IMR-90 (cell line): ENCODE measurements around the gene UBA52. TPM values are rescaled to one million over a fixed set of nuclear protein-coding genes. Genes with fewer than 3 reads are reported as not detected.

Experiments
- ATAC-seq: fragments of 200-7000 bp; cut with Tn5 transposase; 2 replicates; pipeline ENCODE4 v1.9.1; 2020; ENCODE audit warnings: low read depth, mild to moderate bottlenecking, moderate library complexity
- BruUV-seq: library from RNA; stranded (reverse); fragments of 400-500 nt; replicated peaks from 2 replicates; lab custom pipeline; 2021; lab: Mats Ljungman, UMichigan
- CTCF ChIA-PET: fragments of 300-600 bp; formaldehyde crosslinking; extraction: SDS; loops from one replicate; lab custom pipeline; 2021; ENCODE audit warnings: antibody characterized with exemption; lab: Yijun Ruan, JAX
- POLR2A ChIA-PET: fragments of 300-600 bp; sonication (Branson Sonifier 250); formaldehyde crosslinking; loops from one replicate; lab custom pipeline; 2022; ENCODE audit warnings: antibody characterized with exemption; ENCODE audit not compliant: unreplicated experiment; lab: Charles Lee
- DNase-seq: peaks from one replicate; pipeline ENCODE4 v3.0.0; 2013
- H2AFZ ChIP-seq: replicated peaks from 2 replicates; pipeline ENCODE3; 2013; ENCODE audit warnings: low read length, mild to moderate bottlenecking; ENCODE audit not compliant: poor library complexity
- H2AK5ac ChIP-seq: 2 replicates; pipeline ENCODE4 v1.6.1; 2013; ENCODE audit warnings: low read depth, low read length, inconsistent platforms
- H2AK9ac ChIP-seq: replicated peaks from 2 replicates; pipeline ENCODE3; 2013; ENCODE audit warnings: mild to moderate bottlenecking, low read depth, low read length, moderate library complexity; ENCODE audit not compliant: poor library complexity
- H2BK120ac ChIP-seq: 2 replicates; pipeline ENCODE4 v1.6.1; 2013; ENCODE audit warnings: low read depth, low read length, inconsistent platforms
- H2BK15ac ChIP-seq: 3 replicates; pipeline ENCODE4 v1.6.1; 2013; ENCODE audit warnings: low read depth, low read length, inconsistent platforms
- H2BK20ac ChIP-seq: 2 replicates; pipeline ENCODE4 v1.6.1; 2013; ENCODE audit warnings: low read depth, mild to moderate bottlenecking, inconsistent platforms, low read length, moderate library complexity
- H2BK5ac ChIP-seq: 2 replicates; pipeline ENCODE4 v1.6.1; 2013; ENCODE audit warnings: mild to moderate bottlenecking, low read depth, low read length, inconsistent platforms; ENCODE audit not compliant: poor library complexity, severe bottlenecking
- H3K14ac ChIP-seq: replicated peaks from 2 replicates; pipeline ENCODE4 v1.6.1; 2013; ENCODE audit warnings: low read depth, low read length, inconsistent platforms
- H3K18ac ChIP-seq: 2 replicates; pipeline ENCODE4 v1.6.1; 2013; ENCODE audit warnings: low read depth, low read length, control low read depth
- H3K23ac ChIP-seq: 2 replicates; pipeline ENCODE4 v1.6.1; 2013; ENCODE audit warnings: low read depth, low read length, inconsistent platforms
- H3K27ac ChIP-seq: 2 replicates; pipeline ENCODE4 v1.5.1; 2013; ENCODE audit warnings: mild to moderate bottlenecking, control low read depth, low read length; ENCODE audit not compliant: insufficient read depth
- H3K27me3 ChIP-seq: 2 replicates; pipeline ENCODE4 v1.6.1; 2013; ENCODE audit warnings: low read length; ENCODE audit not compliant: control insufficient read depth, insufficient read depth
- H3K36me3 ChIP-seq: 2 replicates; pipeline ENCODE4 v1.6.1; 2013; ENCODE audit warnings: low read length, mixed read lengths; ENCODE audit not compliant: control insufficient read depth, insufficient read depth
- H3K4ac ChIP-seq: 2 replicates; pipeline ENCODE4 v1.6.1; 2013; ENCODE audit warnings: low read depth, low read length, inconsistent platforms
- H3K4me1 ChIP-seq: 2 replicates; pipeline ENCODE4 v1.6.1; 2013; ENCODE audit warnings: low read length, mixed read lengths; ENCODE audit not compliant: control insufficient read depth, insufficient read depth
- H3K4me2 ChIP-seq: 2 replicates; pipeline ENCODE4 v1.6.1; 2013; ENCODE audit warnings: low read depth, mild to moderate bottlenecking, control low read depth, low read length, moderate library complexity
- H3K4me3 ChIP-seq: 2 replicates; pipeline ENCODE4 v1.5.1; 2013; ENCODE audit warnings: low read depth, mild to moderate bottlenecking, control low read depth, low read length, moderate library complexity; ENCODE audit not compliant: insufficient read depth
- H3K56ac ChIP-seq: 2 replicates; pipeline ENCODE4 v1.6.1; 2013; ENCODE audit warnings: low read length, inconsistent platforms; ENCODE audit not compliant: insufficient read depth; ENCODE audit errors: extremely low read depth
- H3K79me1 ChIP-seq, 2 experiments: 2 replicates each; pipeline ENCODE4 v1.6.1; 2013; ENCODE audit warnings: low read length in 2 of 2, inconsistent platforms in 1 of 2, low read depth in 1 of 2
- H3K9ac ChIP-seq: 2 replicates; pipeline ENCODE4 v1.6.1; 2013; ENCODE audit warnings: low read depth, low read length, control low read depth
- H3K9me1 ChIP-seq: 2 replicates; pipeline ENCODE4 v1.6.1; 2013; ENCODE audit warnings: low read length, inconsistent platforms; ENCODE audit not compliant: insufficient read depth
- H3K9me3 ChIP-seq: 2 replicates; pipeline ENCODE4 v1.6.1; 2013; ENCODE audit warnings: low read length; ENCODE audit not compliant: control insufficient read depth, insufficient read depth
- H4K20me1 ChIP-seq: 2 replicates; pipeline ENCODE4 v1.6.1; 2013; ENCODE audit warnings: low read length, inconsistent platforms; ENCODE audit not compliant: insufficient read depth
- H4K5ac ChIP-seq: 2 replicates; pipeline ENCODE4 v1.6.1; 2013; ENCODE audit warnings: mild to moderate bottlenecking, low read depth, low read length, control low read depth
- H4K8ac ChIP-seq, 2 experiments: 2 replicates each; pipeline ENCODE4 v1.6.1; 2013; ENCODE audit warnings: low read depth in 2 of 2, low read length in 2 of 2, control low read depth in 1 of 2, inconsistent platforms in 1 of 2
- H4K91ac ChIP-seq: 2 replicates; pipeline ENCODE4 v1.6.1; 2013; ENCODE audit warnings: low read depth, low read length, inconsistent platforms; ENCODE audit not compliant: insufficient read depth
- CEBPB ChIP-seq: IDR thresholded peaks from 2 replicates; pipeline ENCODE4 v1.6.1; 2012; ENCODE audit warnings: low read depth, low read length, improper control_type of control experiment
- MAZ ChIP-seq: IDR thresholded peaks from 2 replicates; pipeline ENCODE4 v1.6.1; 2012; ENCODE audit warnings: low read depth, mild to moderate bottlenecking, low read length, improper control_type of control experiment, moderate library complexity, borderline replicate concordance
- WGBS, 2 experiments: methylation state at CpG; one replicate each; pipeline versions ENCODE4 v1.1.5 to v1.1.7; 2013; ENCODE audit warnings: missing lambda C conversion rate in 2 of 2; ENCODE audit not compliant: insufficient read length in 1 of 2; ENCODE audit errors: extremely low coverage in 2 of 2; 5-methylcytosine and 5-hydroxymethylcytosine counted together
- dilution Hi-C: fragments of 300-500 bp; cut with HindIII; formaldehyde crosslinking; loops from one replicate; pipeline ENCODE4 v1.14.3; 2018; ENCODE audit warnings: low sequenced_read_pairs; ENCODE audit not compliant: unreplicated experiment
- in situ Hi-C: fragments of 300-500 bp; cut with MboI; formaldehyde crosslinking; loops from 3 replicates; pipeline ENCODE4 v1.14.3; 2019; ENCODE audit warnings: low sequenced_read_pairs, inconsistent platforms, mixed read lengths
- intact Hi-C: fragments of 100-400 bp; cut with micrococcal nuclease; formaldehyde crosslinking; loops from 2 replicates; pipeline ENCODE4 v1.10.0; 2022
- polyA plus RNA-seq, 3 experiments: library from polyadenylated mRNA; depleted of rRNA; stranded (reverse); fragments of >200 nt; gene quantifications; 2 replicates each; pipeline ENCODE4 v1.2.3, GENCODE V29; 2012; ENCODE audit warnings: low replicate concordance in 1 of 3
- total RNA-seq: library from RNA; depleted of rRNA; stranded (reverse); fragments of >200 nt; gene quantifications from 2 replicates; pipeline ENCODE4 v1.2.3, GENCODE V29; 2012
- TF ChIP-seq, protein P1 (sequence below): conservative IDR thresholded peaks from 2 replicates; pipeline ENCODE4 v1.5.1; 2012; ENCODE audit warnings: mild to moderate bottlenecking, low read depth, low read length, improper control_type of control experiment
- TF ChIP-seq, protein P2 (sequence below): fragments of 150-350 bp; IDR thresholded peaks from 2 replicates; pipeline ENCODE4 v1.6.1; 2017; ENCODE audit warnings: mild to moderate bottlenecking, antibody characterized with exemption, low read length, low read depth
- TF ChIP-seq, protein P3 (sequence below): fragments of 150-350 bp; IDR thresholded peaks from 2 replicates; pipeline ENCODE4 v1.6.1; 2016; ENCODE audit warnings: low read depth, mild to moderate bottlenecking, low read length, moderate library complexity, borderline replicate concordance

Gene UBA52
- total and polyA plus RNA-seq, 2 of the 4 experiments (the other 2 are of a cell fraction): 1,030 to 3,008 TPM

DNA sequence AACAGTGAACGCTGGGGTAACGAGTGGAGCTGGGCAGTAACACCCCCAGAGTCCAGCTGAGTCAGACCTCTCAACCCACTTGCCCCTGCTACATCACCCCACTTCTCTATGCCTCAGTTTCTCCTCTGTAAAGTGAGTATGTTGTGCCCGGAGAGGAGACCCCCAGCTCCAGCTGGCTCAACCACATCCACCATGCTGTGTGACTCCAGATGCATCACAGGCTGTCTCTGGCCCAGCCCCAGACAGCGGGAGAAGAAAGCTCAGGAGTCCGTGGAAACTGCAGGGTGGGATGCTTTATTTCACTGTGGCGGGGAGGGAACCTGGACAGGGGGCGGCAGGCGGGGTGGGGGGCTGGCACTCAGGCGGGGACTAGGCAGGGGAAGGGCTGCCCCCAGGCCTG is 40.2 kb upstream of the UBA52 start:
- H2BK15ac ChIP-seq: no peak overlapping the region
- H3K18ac ChIP-seq: no peak overlapping the region
- H3K56ac ChIP-seq: no peak overlapping the region
- in situ Hi-C loops (no loop called here), dilution Hi-C loops (no loop called here), intact Hi-C loops (no loop called here)
- H3K4me1 ChIP-seq: no peaks in the 10 kb centered on the region
- no peak overlapping the region for H3K4me3 ChIP-seq
- H3K9me1 ChIP-seq: peaks cover 4% of the 10 kb centered on the region; the same call in 1 of the 2 replicates
- no peak overlapping the region for H4K8ac ChIP-seq
- WGBS, 2 experiments: no CpG with 5 or more reads among the region's 9 CpGs
- no peak overlapping the region for H3K4me2 ChIP-seq
- ChIA-PET CTCF (interaction anchor here (0.6 kb wide), 1 partner anchor 360 kb away, joined by 4 read pairs; no protein-coding TSS in a partner anchor), POLR2A (no interaction called here)
- peaks cover 38% of the 10 kb centered on the region for H3K36me3 ChIP-seq
- no peak overlapping the region for H3K9ac ChIP-seq
- H2AK9ac ChIP-seq: no peak overlapping the region
- no peak overlapping the region for H3K23ac ChIP-seq
- H2BK120ac ChIP-seq: no peak overlapping the region
- no peak for DNase-seq
- H3K9me3 ChIP-seq: no peaks in the 10 kb centered on the region
- H3K14ac ChIP-seq: no peak overlapping the region
- no peak overlapping the region for H2BK5ac ChIP-seq
- no TSS peak for BruUV-seq
- no peak for TF ChIP-seq CEBPB
- no peak for TF ChIP-seq MAZ
- TF ChIP-seq, protein P1, sequence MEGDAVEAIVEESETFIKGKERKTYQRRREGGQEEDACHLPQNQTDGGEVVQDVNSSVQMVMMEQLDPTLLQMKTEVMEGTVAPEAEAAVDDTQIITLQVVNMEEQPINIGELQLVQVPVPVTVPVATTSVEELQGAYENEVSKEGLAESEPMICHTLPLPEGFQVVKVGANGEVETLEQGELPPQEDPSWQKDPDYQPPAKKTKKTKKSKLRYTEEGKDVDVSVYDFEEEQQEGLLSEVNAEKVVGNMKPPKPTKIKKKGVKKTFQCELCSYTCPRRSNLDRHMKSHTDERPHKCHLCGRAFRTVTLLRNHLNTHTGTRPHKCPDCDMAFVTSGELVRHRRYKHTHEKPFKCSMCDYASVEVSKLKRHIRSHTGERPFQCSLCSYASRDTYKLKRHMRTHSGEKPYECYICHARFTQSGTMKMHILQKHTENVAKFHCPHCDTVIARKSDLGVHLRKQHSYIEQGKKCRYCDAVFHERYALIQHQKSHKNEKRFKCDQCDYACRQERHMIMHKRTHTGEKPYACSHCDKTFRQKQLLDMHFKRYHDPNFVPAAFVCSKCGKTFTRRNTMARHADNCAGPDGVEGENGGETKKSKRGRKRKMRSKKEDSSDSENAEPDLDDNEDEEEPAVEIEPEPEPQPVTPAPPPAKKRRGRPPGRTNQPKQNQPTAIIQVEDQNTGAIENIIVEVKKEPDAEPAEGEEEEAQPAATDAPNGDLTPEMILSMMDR: no peak
- TF ChIP-seq, protein P2, sequence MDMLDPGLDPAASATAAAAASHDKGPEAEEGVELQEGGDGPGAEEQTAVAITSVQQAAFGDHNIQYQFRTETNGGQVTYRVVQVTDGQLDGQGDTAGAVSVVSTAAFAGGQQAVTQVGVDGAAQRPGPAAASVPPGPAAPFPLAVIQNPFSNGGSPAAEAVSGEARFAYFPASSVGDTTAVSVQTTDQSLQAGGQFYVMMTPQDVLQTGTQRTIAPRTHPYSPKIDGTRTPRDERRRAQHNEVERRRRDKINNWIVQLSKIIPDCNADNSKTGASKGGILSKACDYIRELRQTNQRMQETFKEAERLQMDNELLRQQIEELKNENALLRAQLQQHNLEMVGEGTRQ: no peak
- TF ChIP-seq, protein P3, sequence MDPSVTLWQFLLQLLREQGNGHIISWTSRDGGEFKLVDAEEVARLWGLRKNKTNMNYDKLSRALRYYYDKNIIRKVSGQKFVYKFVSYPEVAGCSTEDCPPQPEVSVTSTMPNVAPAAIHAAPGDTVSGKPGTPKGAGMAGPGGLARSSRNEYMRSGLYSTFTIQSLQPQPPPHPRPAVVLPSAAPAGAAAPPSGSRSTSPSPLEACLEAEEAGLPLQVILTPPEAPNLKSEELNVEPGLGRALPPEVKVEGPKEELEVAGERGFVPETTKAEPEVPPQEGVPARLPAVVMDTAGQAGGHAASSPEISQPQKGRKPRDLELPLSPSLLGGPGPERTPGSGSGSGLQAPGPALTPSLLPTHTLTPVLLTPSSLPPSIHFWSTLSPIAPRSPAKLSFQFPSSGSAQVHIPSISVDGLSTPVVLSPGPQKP: no peak
- no peak for ATAC-seq
- H3K27me3 ChIP-seq: no peaks in the 10 kb centered on the region
- H4K91ac ChIP-seq: no peak overlapping the region
- H2AK5ac ChIP-seq: no peak overlapping the region
- no peak overlapping the region for H3K27ac ChIP-seq
- no peak overlapping the region for H2BK20ac ChIP-seq
- no peak overlapping the region for H4K5ac ChIP-seq
- peaks cover 3 to 19% of the 10 kb centered on the region in 2 experiments; a peak in 2 of 4 replicates for H3K79me1 ChIP-seq
- H4K20me1 ChIP-seq: no peaks in the 10 kb centered on the region
- H2AFZ ChIP-seq: no peak overlapping the region
- no peak overlapping the region for H3K4ac ChIP-seq
